ENCODE measurements around the gene RAPGEFL1. TPM values are rescaled to one million over a fixed set of nuclear protein-coding genes. Genes with fewer than 3 reads are reported as not detected.
A peak's percentile ranks its signal among the peaks of the same experiment; 100 is the strongest.
"Not testable (repeated sequence)": the region's sequence is repeated elsewhere in the genome, so short reads cannot be mapped to it uniquely, and the experiment has no call there.

RAPGEFL1 gene, protein sequence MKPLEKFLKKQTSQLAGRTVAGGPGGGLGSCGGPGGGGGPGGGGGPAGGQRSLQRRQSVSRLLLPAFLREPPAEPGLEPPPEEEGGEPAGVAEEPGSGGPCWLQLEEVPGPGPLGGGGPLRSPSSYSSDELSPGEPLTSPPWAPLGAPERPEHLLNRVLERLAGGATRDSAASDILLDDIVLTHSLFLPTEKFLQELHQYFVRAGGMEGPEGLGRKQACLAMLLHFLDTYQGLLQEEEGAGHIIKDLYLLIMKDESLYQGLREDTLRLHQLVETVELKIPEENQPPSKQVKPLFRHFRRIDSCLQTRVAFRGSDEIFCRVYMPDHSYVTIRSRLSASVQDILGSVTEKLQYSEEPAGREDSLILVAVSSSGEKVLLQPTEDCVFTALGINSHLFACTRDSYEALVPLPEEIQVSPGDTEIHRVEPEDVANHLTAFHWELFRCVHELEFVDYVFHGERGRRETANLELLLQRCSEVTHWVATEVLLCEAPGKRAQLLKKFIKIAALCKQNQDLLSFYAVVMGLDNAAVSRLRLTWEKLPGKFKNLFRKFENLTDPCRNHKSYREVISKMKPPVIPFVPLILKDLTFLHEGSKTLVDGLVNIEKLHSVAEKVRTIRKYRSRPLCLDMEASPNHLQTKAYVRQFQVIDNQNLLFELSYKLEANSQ
- total RNA-seq (2014; rRNA removed; shearing (Covaris generic); ENCODE audit: low replicate concordance), result 5.6 and 8.9 TPM in 2 replicates

GRCh38 chr17:40177275-40177874 is at the start of gene RAPGEFL1:
RAPGEFL1 (plus strand) TSS chr17:40177470; CDS start chr17:40177862, 392 bp downstream.
- Histone ChIP-seq H3K79me2 (ENCODE audit: low read length) (no peaks in the 10 kb centered on the region), H3K27me3 (ENCODE audit: low read length) (no peaks in the 10 kb centered on the region), H2AFZ (ENCODE audit: low read length) (no peak within 1 kb of the TSS; the same call in 1 of the 2 replicates), H3K9ac (ENCODE audit: low read length) (peak within 1 kb of the TSS; percentile 79), H3K4me3 (ENCODE audit: low read length) (peak within 1 kb of the TSS; percentile 72), H3K9me2 (replicated peaks; ENCODE audit: insufficient read depth, low read length) (no peaks in the 10 kb centered on the region), H3K4me1 (ENCODE audit: low read length) (peaks cover 25% of the 10 kb centered on the region), H4K20me1 (ENCODE audit: insufficient read depth, low read depth, low read length) (no peaks in the 10 kb centered on the region), H3K9me3 (ENCODE audit: low read length) (no peaks in the 10 kb centered on the region), H3K36me3 (ENCODE audit: insufficient read depth, low read length) (peaks cover 2% of the 10 kb centered on the region; the same call in 1 of the 2 replicates), H3K27ac (ENCODE audit: low read length) (no peak within 1 kb of the TSS), H3K4me2 (ENCODE audit: low read depth, low read length, poor library complexity, severe bottlenecking) (peak within 1 kb of the TSS; percentile 78)
- DNase-seq, result peak; percentile 90

DNA sequence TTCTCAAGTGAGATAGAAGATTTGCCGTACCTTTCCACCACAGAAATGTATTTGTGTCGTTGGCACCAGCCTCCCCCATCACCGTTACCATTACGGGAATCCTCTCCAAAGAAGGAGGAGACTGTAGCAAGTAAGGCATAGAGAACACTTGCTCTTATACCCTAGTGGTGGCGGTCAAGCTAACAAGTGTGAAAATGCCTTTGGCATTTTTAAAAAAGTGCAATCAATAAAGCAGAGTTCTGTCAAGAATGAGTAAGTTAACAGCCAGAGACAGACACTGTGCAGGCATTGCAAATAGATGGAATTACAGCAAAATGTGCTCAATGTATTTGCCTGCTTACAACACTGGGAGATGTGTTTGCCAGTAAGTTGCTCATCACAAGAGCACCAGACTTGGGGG is 47.8 kb upstream of the RAPGEFL1 start:
- no peak overlapping the region for H3K4me3 ChIP-seq (ENCODE audit: low read length)
- H3K36me3 ChIP-seq (ENCODE audit: insufficient read depth, low read length), result peaks cover 67% of the 10 kb centered on the region; the same call in 1 of the 2 replicates

GRCh38 chr17:40130352-40131042 is 46.8 kb upstream of the RAPGEFL1 start:
- peaks cover 20% of the 10 kb centered on the region for H3K79me2 ChIP-seq (ENCODE audit: low read length)
- H2AFZ ChIP-seq (ENCODE audit: low read length), result no peak overlapping the region
- no peak overlapping the region for H3K4me2 ChIP-seq (ENCODE audit: low read depth, low read length, poor library complexity, severe bottlenecking)
- no peaks in the 10 kb centered on the region for H3K27me3 ChIP-seq (ENCODE audit: low read length)
- no peak for DNase-seq
- H3K9me3 ChIP-seq (ENCODE audit: low read length), result no peaks in the 10 kb centered on the region
- no peak overlapping the region for H3K9ac ChIP-seq (ENCODE audit: low read length)
- H3K36me3 ChIP-seq (ENCODE audit: insufficient read depth, low read length), result peaks cover 73% of the 10 kb centered on the region; the same call in 1 of the 2 replicates
- H3K4me1 ChIP-seq (ENCODE audit: low read length), result no peaks in the 10 kb centered on the region
- H3K9me2 ChIP-seq (replicated peaks; ENCODE audit: insufficient read depth, low read length), result no peaks in the 10 kb centered on the region
- H3K4me3 ChIP-seq (ENCODE audit: low read length), result no peak overlapping the region
- H3K27ac ChIP-seq (ENCODE audit: low read length), result no peak overlapping the region
- no peaks in the 10 kb centered on the region for H4K20me1 ChIP-seq (ENCODE audit: insufficient read depth, low read depth, low read length)

More for the DNA sequence above, 47.8 kb upstream of the RAPGEFL1 start:
- peaks cover 5% of the 10 kb centered on the region for H3K4me1 ChIP-seq (ENCODE audit: low read length)
- peaks cover 30% of the 10 kb centered on the region for H3K79me2 ChIP-seq (ENCODE audit: low read length)
- H3K9me2 ChIP-seq (replicated peaks; ENCODE audit: insufficient read depth, low read length), result no peaks in the 10 kb centered on the region
- H2AFZ ChIP-seq (ENCODE audit: low read length), result no peak overlapping the region
- H3K9ac ChIP-seq (ENCODE audit: low read length), result no peak overlapping the region
- no peaks in the 10 kb centered on the region for H3K27me3 ChIP-seq (ENCODE audit: low read length)
- no peak for DNase-seq
- no peak overlapping the region for H3K4me2 ChIP-seq (ENCODE audit: low read depth, low read length, poor library complexity, severe bottlenecking)
- no peaks in the 10 kb centered on the region for H4K20me1 ChIP-seq (ENCODE audit: insufficient read depth, low read depth, low read length)
- no peak overlapping the region for H3K27ac ChIP-seq (ENCODE audit: low read length)
- H3K9me3 ChIP-seq (ENCODE audit: low read length), result no peaks in the 10 kb centered on the region

DNA sequence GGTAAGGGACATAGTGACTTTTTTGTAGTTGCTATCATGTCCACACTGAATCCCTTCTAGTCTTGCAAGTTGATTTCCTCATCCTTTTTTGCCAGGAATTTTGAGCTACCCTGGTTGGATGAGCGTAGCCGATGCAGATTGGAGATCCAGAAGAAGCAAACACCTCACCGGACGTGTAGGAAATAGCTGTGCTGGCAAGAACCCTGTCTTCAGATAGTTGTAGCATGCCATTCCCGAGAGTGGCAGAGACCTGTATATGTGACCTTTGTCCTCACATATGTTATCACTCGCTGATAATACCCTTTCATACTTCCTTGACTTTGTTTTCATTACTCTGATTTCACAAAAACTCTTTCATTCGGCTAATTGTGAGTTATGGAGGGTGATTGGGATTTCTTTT is 43.1 kb upstream of the RAPGEFL1 start:
- H3K79me2 ChIP-seq (ENCODE audit: low read length), result peaks cover 11% of the 10 kb centered on the region; the same call in 1 of the 2 replicates
- H3K4me3 ChIP-seq (ENCODE audit: low read length), result no peak overlapping the region
- H3K4me1 ChIP-seq (ENCODE audit: low read length), result peaks cover 5% of the 10 kb centered on the region
- no peaks in the 10 kb centered on the region for H4K20me1 ChIP-seq (ENCODE audit: insufficient read depth, low read depth, low read length)
- H3K9ac ChIP-seq (ENCODE audit: low read length), result no peak overlapping the region
- H3K9me2 ChIP-seq (replicated peaks; ENCODE audit: insufficient read depth, low read length), result no peaks in the 10 kb centered on the region
- no peak overlapping the region for H3K4me2 ChIP-seq (ENCODE audit: low read depth, low read length, poor library complexity, severe bottlenecking)
- H3K27me3 ChIP-seq (ENCODE audit: low read length), result no peaks in the 10 kb centered on the region
- H3K9me3 ChIP-seq (ENCODE audit: low read length), result no peaks in the 10 kb centered on the region
- no peak for DNase-seq
- H3K27ac ChIP-seq (ENCODE audit: low read length), result no peak overlapping the region
- no peak overlapping the region for H2AFZ ChIP-seq (ENCODE audit: low read length)
- H3K36me3 ChIP-seq (ENCODE audit: insufficient read depth, low read length), result peaks cover 65% of the 10 kb centered on the region; the same call in 1 of the 2 replicates

GRCh38 chr17:40135817-40136216 is 41.5 kb upstream of the RAPGEFL1 start:
- H3K9me2 ChIP-seq (replicated peaks; ENCODE audit: insufficient read depth, low read length), result no peaks in the 10 kb centered on the region
- no peak for DNase-seq
- peaks cover 51% of the 10 kb centered on the region; the same call in 1 of the 2 replicates for H3K36me3 ChIP-seq (ENCODE audit: insufficient read depth, low read length)
- H3K9me3 ChIP-seq (ENCODE audit: low read length), result no peaks in the 10 kb centered on the region
- no peak overlapping the region for H3K4me3 ChIP-seq (ENCODE audit: low read length)
- H3K79me2 ChIP-seq (ENCODE audit: low read length), result peaks cover 14% of the 10 kb centered on the region
- H3K4me2 ChIP-seq (ENCODE audit: low read depth, low read length, poor library complexity, severe bottlenecking), result no peak overlapping the region
- H3K27me3 ChIP-seq (ENCODE audit: low read length), result no peaks in the 10 kb centered on the region
- no peak overlapping the region for H3K27ac ChIP-seq (ENCODE audit: low read length)
- H2AFZ ChIP-seq (ENCODE audit: low read length), result no peak overlapping the region
- H3K4me1 ChIP-seq (ENCODE audit: low read length), result peaks cover 9% of the 10 kb centered on the region
- no peaks in the 10 kb centered on the region for H4K20me1 ChIP-seq (ENCODE audit: insufficient read depth, low read depth, low read length)
- H3K9ac ChIP-seq (ENCODE audit: low read length), result no peak overlapping the region

GRCh38 chr17:40139566-40140058 is 37.7 kb upstream of the RAPGEFL1 start:
- no peak for DNase-seq
- Histone ChIP-seq H3K79me2 (ENCODE audit: low read length) (peaks cover 41% of the 10 kb centered on the region), H3K9ac (ENCODE audit: low read length) (peak overlapping the region; percentile 96), H4K20me1 (ENCODE audit: insufficient read depth, low read depth, low read length) (no peaks in the 10 kb centered on the region), H3K4me2 (ENCODE audit: low read depth, low read length, poor library complexity, severe bottlenecking) (peak overlapping the region; percentile 82), H2AFZ (ENCODE audit: low read length) (peak overlapping the region; percentile 68; the same call in 1 of the 2 replicates), H3K4me1 (ENCODE audit: low read length) (peaks cover 22% of the 10 kb centered on the region), H3K36me3 (ENCODE audit: insufficient read depth, low read length) (peaks cover 29% of the 10 kb centered on the region; the same call in 1 of the 2 replicates), H3K4me3 (ENCODE audit: low read length) (peak overlapping the region; percentile 87), H3K9me2 (replicated peaks; ENCODE audit: insufficient read depth, low read length) (no peaks in the 10 kb centered on the region), H3K9me3 (ENCODE audit: low read length) (no peaks in the 10 kb centered on the region), H3K27ac (ENCODE audit: low read length) (peak overlapping the region; percentile 76), H3K27me3 (ENCODE audit: low read length) (no peaks in the 10 kb centered on the region)

DNA sequence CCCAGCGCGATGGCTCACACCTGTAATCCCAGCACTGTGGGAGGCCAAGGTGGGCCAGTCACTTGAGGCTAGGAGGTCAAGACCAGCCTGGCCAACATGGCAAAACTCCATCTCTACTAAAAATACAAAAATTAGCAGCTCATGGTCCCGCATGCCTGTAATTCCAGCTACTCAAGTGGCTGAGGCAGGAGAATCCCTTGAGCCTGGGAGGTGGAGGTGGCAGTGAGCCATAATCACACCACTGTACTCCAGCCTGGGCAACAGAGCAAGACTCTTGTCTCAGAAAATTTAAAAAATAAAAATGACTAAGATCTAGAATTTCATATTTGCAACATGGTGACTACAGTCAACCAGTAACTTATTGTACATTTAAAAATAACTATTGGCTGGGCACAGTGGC is 34.1 kb upstream of the RAPGEFL1 start:
- H3K79me2 ChIP-seq (ENCODE audit: low read length), result peaks cover 57% of the 10 kb centered on the region
- DNase-seq; H3K9ac ChIP-seq (ENCODE audit: low read length); H3K4me2 ChIP-seq (ENCODE audit: low read depth, low read length, poor library complexity, severe bottlenecking); H4K20me1 ChIP-seq (ENCODE audit: insufficient read depth, low read depth, low read length); H3K27me3 ChIP-seq (ENCODE audit: low read length); H3K9me3 ChIP-seq (ENCODE audit: low read length); H3K4me3 ChIP-seq (ENCODE audit: low read length); H3K27ac ChIP-seq (ENCODE audit: low read length); H2AFZ ChIP-seq (ENCODE audit: low read length); H3K9me2 ChIP-seq (replicated peaks; ENCODE audit: insufficient read depth, low read length): not testable (repeated sequence)
- peaks cover 33% of the 10 kb centered on the region for H3K36me3 ChIP-seq (ENCODE audit: insufficient read depth, low read length)
- peaks cover 22% of the 10 kb centered on the region for H3K4me1 ChIP-seq (ENCODE audit: low read length)
